OCI-LY7 (cell line): ENCODE results near the gene ITGB6. TPM values are rescaled to one million over a fixed set of nuclear protein-coding genes. Genes with fewer than 3 reads are reported as not detected.
A peak's percentile ranks its signal among the peaks of the same experiment; 100 is the strongest.
"Not testable (repeated sequence)": the region's sequence is repeated elsewhere in the genome, so short reads cannot be mapped to it uniquely, and the experiment has no call there.

Experiments used
- BruUV-seq: library from RNA; stranded (reverse); fragments of 400-500 nt; replicated peaks from 2 replicates; lab custom pipeline; 2021; lab: Mats Ljungman, UMichigan
- CTCF ChIA-PET: fragments of 300-600 bp; sonication (Branson Sonifier 250); formaldehyde crosslinking; loops from one replicate; lab custom pipeline; 2022; ENCODE audit warnings: antibody characterized with exemption; ENCODE audit not compliant: unreplicated experiment; lab: Charles Lee
- POLR2A ChIA-PET: fragments of 300-600 bp; sonication (Branson Sonifier 250); formaldehyde crosslinking; loops from one replicate; lab custom pipeline; 2022; ENCODE audit warnings: antibody characterized with exemption; lab: Charles Lee
- DNase-seq: peaks from one replicate; pipeline ENCODE4 v3.0.0-alpha.2; 2015; ENCODE audit warnings: low spot score
- H2AFZ ChIP-seq: fragments of 200-600 bp; sonication (generic), shearing (Covaris generic); 2 replicates; pipeline ENCODE4 v1.6.1; 2014; ENCODE audit warnings: mild to moderate bottlenecking, antibody characterized with exemption, low read length, moderate library complexity
- H3K27ac ChIP-seq: fragments of 200-600 bp; sonication (generic); 2 replicates; pipeline ENCODE4 v1.5.1; 2014; ENCODE audit warnings: mixed run types, low read depth, mild to moderate bottlenecking, moderate library complexity, low read length, inconsistent platforms; ENCODE audit not compliant: poor library complexity, severe bottlenecking
- H3K36me3 ChIP-seq: fragments of 200-600 bp; sonication (generic); 2 replicates; pipeline ENCODE4 v1.6.1; 2014; ENCODE audit warnings: mild to moderate bottlenecking, antibody characterized with exemption, low read length, moderate library complexity, mixed read lengths; ENCODE audit not compliant: insufficient read depth
- H3K4me1 ChIP-seq: fragments of 200-600 bp; sonication (generic); 2 replicates; pipeline ENCODE4 v1.5.1; 2014; ENCODE audit warnings: mild to moderate bottlenecking, low read length; ENCODE audit not compliant: insufficient read depth, poor library complexity, severe bottlenecking
- H3K4me2 ChIP-seq: fragments of 200-600 bp; sonication (generic); 2 replicates; pipeline ENCODE4 v1.6.1; 2014; ENCODE audit warnings: mild to moderate bottlenecking, low read length
- H3K4me3 ChIP-seq: fragments of 200-600 bp; sonication (generic); 2 replicates; pipeline ENCODE4 v1.5.1; 2014; ENCODE audit warnings: mild to moderate bottlenecking, low read depth, low read length; ENCODE audit not compliant: poor library complexity, severe bottlenecking
- H3K79me2 ChIP-seq: fragments of 200-600 bp; sonication (generic); 2 replicates; pipeline ENCODE4 v1.6.1; 2016; ENCODE audit warnings: low read depth, mild to moderate bottlenecking, low read length, moderate library complexity, mixed read lengths; ENCODE audit not compliant: insufficient read depth
- H3K9me2 ChIP-seq: fragments of 200-600 bp; sonication (generic); 2 replicates; pipeline ENCODE4 v1.6.1; 2016; ENCODE audit warnings: mild to moderate bottlenecking, low read length, mixed read lengths; ENCODE audit not compliant: insufficient read depth
- H3K9me3 ChIP-seq: fragments of 200-600 bp; sonication (generic); 2 replicates; pipeline ENCODE4 v1.6.1; 2014; ENCODE audit warnings: mild to moderate bottlenecking, mixed run types, low read length, mixed read lengths
- H4K20me1 ChIP-seq: fragments of 200-600 bp; sonication (generic); 2 replicates; pipeline ENCODE4 v1.6.1; 2014; ENCODE audit warnings: mild to moderate bottlenecking, antibody characterized with exemption, low read length, moderate library complexity, mixed read lengths; ENCODE audit not compliant: insufficient read depth
- EZH2phosphoT487 ChIP-seq: fragments of 200-600 bp; sonication (generic); IDR thresholded peaks from 2 replicates; pipeline ENCODE4 v1.6.1; 2018; ENCODE audit warnings: low read depth, borderline replicate concordance, mild to moderate bottlenecking, mixed run types, antibody characterized with exemption, low read length, moderate library complexity, mixed read lengths
- intact Hi-C: fragments of 100-400 bp; cut with micrococcal nuclease; formaldehyde crosslinking; loops from one replicate; pipeline ENCODE4 v1.10.0; 2022; ENCODE audit not compliant: unreplicated experiment
- total RNA-seq, 2 experiments: library from RNA; depleted of rRNA in 1 of 2; stranded (reverse); fragments of >200 nt in 1 of 2; shearing (Covaris generic) in 1 of 2; gene quantifications; 2 replicates each; pipeline ENCODE4 v1.2.3, GENCODE V29; 2014 to 2022
- TF ChIP-seq, protein P1 (sequence below): fragments of 200-600 bp; sonication (generic); conservative IDR thresholded peaks from 2 replicates; pipeline ENCODE4 v1.5.1; 2014; ENCODE audit warnings: mild to moderate bottlenecking, antibody characterized with exemption, low read length, moderate library complexity, mixed read lengths

ITGB6 gene
- total RNA-seq, 2 experiments from 2014 or later: not detected

DNA sequence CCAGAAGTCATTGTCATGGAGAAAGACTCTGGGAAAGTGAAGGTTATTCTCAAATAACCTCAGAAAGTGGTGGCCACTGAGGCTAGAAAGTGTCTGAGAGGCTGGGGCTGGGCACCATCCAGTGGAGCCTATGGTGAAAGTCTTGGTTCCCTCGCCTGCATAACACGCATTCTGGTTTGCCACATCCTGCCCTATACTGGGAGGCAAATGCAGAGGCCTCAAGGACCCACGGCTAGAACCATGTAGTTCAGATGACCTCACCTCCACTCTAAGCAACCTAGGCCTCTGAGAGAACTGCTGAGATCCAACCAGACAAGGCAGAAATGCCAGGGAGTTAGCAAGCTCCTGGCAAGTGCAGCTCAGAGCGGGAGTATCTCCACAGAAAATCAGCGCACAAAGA lies 5.1 kb downstream of the ITGB6 start:
- intact Hi-C loops: no loop called here
- Histone ChIP-seq H3K79me2 (no peaks in the 10 kb centered on the region), H3K9me3 (no peaks in the 10 kb centered on the region), H4K20me1 (no peaks in the 10 kb centered on the region), H3K4me2 (no peak overlapping the region), H3K4me3 (no peak overlapping the region), H3K27ac (no peak overlapping the region), H3K9me2 (no peaks in the 10 kb centered on the region), H3K36me3 (no peaks in the 10 kb centered on the region), H2AFZ (no peak overlapping the region), H3K4me1 (no peaks in the 10 kb centered on the region)
- TF ChIP-seq, protein P1, sequence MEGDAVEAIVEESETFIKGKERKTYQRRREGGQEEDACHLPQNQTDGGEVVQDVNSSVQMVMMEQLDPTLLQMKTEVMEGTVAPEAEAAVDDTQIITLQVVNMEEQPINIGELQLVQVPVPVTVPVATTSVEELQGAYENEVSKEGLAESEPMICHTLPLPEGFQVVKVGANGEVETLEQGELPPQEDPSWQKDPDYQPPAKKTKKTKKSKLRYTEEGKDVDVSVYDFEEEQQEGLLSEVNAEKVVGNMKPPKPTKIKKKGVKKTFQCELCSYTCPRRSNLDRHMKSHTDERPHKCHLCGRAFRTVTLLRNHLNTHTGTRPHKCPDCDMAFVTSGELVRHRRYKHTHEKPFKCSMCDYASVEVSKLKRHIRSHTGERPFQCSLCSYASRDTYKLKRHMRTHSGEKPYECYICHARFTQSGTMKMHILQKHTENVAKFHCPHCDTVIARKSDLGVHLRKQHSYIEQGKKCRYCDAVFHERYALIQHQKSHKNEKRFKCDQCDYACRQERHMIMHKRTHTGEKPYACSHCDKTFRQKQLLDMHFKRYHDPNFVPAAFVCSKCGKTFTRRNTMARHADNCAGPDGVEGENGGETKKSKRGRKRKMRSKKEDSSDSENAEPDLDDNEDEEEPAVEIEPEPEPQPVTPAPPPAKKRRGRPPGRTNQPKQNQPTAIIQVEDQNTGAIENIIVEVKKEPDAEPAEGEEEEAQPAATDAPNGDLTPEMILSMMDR: no peak
- no peak for TF ChIP-seq EZH2phosphoT487
- ChIA-PET POLR2A (interaction anchor here (0.6 kb wide), 1 partner anchor 899 kb away, joined by 3 read pairs; no protein-coding TSS in a partner anchor), CTCF (no interaction called here)
- BruUV-seq: no TSS peak
- no peak for DNase-seq

DNA sequence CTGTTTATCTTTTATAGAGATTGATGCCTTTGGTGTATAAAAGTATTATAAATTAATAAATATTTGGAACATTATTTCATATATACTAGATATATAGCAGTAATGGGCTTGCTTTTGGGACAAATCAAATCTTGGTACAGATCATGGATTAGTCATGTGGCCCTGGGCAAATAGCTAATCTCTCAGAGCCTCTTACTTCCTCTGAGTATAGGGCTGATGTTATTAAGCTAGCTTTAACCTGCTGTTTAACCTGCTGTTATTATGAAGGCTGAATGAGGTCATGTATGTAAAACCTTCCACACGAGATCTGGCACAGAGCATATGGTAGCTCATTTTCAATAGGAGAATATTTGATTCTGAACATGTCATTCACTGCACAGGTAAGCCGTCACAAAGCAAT lies 5.7 kb downstream of the ITGB6 start:
- Histone ChIP-seq H3K36me3 (no peaks in the 10 kb centered on the region), H3K27ac (no peak overlapping the region), H3K4me3 (no peak overlapping the region), H3K4me1 (no peaks in the 10 kb centered on the region), H2AFZ (no peak overlapping the region), H3K4me2 (no peak overlapping the region), H3K79me2 (no peaks in the 10 kb centered on the region), H3K9me3 (no peaks in the 10 kb centered on the region), H4K20me1 (no peaks in the 10 kb centered on the region), H3K9me2 (no peaks in the 10 kb centered on the region)
- BruUV-seq: no TSS peak
- ChIA-PET CTCF (no interaction called here), POLR2A (interaction anchor here (0.6 to 0.9 kb wide), 2 partner anchors 85 to 900 kb away, joined by 3 read pairs; no protein-coding TSS in a partner anchor)
- DNase-seq: no peak
- TF ChIP-seq EZH2phosphoT487: no peak
- TF ChIP-seq, protein P1: no peak
- intact Hi-C loops: no loop called here

DNA sequence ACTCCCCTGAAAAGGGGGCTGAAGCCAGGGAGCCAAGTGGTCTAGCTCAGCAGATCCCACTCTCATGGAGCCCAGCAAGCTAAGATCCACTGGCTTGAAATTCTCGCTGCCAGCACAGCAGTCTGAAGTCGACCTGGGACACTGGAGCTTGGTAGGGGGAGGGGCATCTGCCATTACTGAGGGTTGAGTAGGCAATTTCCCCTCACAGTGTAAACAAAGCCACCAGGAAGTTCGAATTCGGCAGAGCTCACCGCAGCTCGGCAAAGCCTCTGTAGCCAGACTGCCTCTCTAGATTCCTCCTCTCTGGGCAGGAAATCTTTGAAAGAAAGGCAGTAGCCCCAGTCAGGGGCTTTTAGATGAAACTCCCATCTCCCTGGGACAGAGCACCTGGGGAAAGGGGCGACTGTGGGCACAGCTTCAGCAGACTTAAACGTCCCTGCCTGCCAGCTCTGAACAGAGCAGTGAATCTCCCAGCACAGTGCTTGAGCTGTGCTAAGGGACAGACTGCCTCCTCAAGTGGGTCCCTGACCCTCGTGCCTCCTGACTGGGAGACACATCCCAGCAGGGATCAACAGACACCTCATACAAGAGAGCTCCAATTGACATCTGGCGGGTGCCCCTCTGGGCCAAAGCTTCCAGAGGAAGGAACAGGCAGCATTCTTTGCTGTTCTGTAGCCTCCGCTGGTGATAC lies 18.8 kb downstream of the ITGB6 start:
- H3K4me1 ChIP-seq, BruUV-seq, H3K9me2 ChIP-seq, intact Hi-C loops, H4K20me1 ChIP-seq, H3K9me3 ChIP-seq, H3K4me3 ChIP-seq, H3K36me3 ChIP-seq, H2AFZ ChIP-seq, CTCF ChIA-PET, H3K27ac ChIP-seq, H3K79me2 ChIP-seq: not testable (repeated sequence)
- peak overlapping the region; percentile 36; the same call in 1 of the 2 replicates for H3K4me2 ChIP-seq
- DNase-seq: peak; percentile 49
- POLR2A ChIA-PET: interaction anchor here (0.6 to 1.1 kb wide), 2 partner anchors 16 to 829 kb away, joined by 3 read pairs; no protein-coding TSS in a partner anchor

DNA sequence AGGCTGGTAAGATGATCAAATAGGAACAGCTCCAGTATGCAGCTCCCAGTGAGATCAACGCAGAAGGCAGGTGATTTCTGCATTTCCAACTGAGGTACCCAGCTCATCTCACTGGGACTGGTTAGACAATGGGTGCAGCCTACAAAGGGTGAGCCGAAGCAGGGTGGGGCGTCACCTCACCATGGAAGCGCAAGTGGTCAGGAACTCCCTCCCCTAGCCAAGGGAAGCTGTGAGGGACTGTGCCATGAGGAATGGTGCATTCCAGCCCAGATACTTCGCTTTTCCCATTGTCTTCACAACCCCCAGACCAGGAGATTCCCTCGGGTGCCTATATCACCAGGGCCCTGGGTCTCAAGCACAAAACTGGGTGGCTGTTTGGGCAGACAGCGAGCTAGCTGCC lies 19.4 kb downstream of the ITGB6 start:
- CTCF ChIA-PET, H4K20me1 ChIP-seq, intact Hi-C loops, DNase-seq, H3K27ac ChIP-seq, H3K4me2 ChIP-seq, H3K36me3 ChIP-seq, BruUV-seq, H3K9me3 ChIP-seq, H3K4me3 ChIP-seq, H3K4me1 ChIP-seq, H3K9me2 ChIP-seq, H3K79me2 ChIP-seq, H2AFZ ChIP-seq: not testable (repeated sequence)
- POLR2A ChIA-PET: interaction anchor here (0.6 to 1.1 kb wide), 6 partner anchors 11 to 1907 kb away, joined by 3 read pairs; no protein-coding TSS in a partner anchor
